ENCODE results near the gene ARSI.
A peak's percentile ranks its signal among the peaks of the same experiment; 100 is the strongest.

The ARSI gene

GRCh38 chr5:150326707-150327106 lies 24.0 kb upstream of the ARSI start:
- peak; percentile 74 for FAIRE-seq

GRCh38 chr5:150325426-150325825 lies 22.7 kb upstream of the ARSI start:
- FAIRE-seq: no peak

GRCh38 chr5:150323819-150324218 lies 21.1 kb upstream of the ARSI start:
- FAIRE-seq: no peak

- FAIRE-seq: no peak
These were observed 20.4 kb upstream of the ARSI start for GRCh38 chr5:150323092-150323491.

GRCh38 chr5:150322202-150322601 lies 19.5 kb upstream of the ARSI start:
- FAIRE-seq: no peak

- no peak for FAIRE-seq
These were observed 19.1 kb upstream of the ARSI start for GRCh38 chr5:150321784-150322183.

GRCh38 chr5:150321211-150321610 lies 18.5 kb upstream of the ARSI start:
- no peak for FAIRE-seq

GRCh38 chr5:150320044-150320613 lies 17.4 kb upstream of the ARSI start:
- FAIRE-seq: peak; percentile 93

- no peak for FAIRE-seq
These were observed 16.7 kb upstream of the ARSI start for GRCh38 chr5:150319484-150319790.

- no peak for FAIRE-seq
These were observed 16.1 kb upstream of the ARSI start for GRCh38 chr5:150318613-150319483.

GRCh38 chr5:150317048-150318003 lies 14.6 kb upstream of the ARSI start:
- FAIRE-seq: peak; percentile 96

GRCh38 chr5:150316320-150316719 lies 13.6 kb upstream of the ARSI start:
- peak; percentile 82 for FAIRE-seq

- FAIRE-seq: no peak
These were observed 12.5 kb upstream of the ARSI start for GRCh38 chr5:150315245-150315644.

GRCh38 chr5:150313921-150314716 lies 11.4 kb upstream of the ARSI start:
- no peak for FAIRE-seq

- no peak for FAIRE-seq
These were observed 10.8 kb upstream of the ARSI start for GRCh38 chr5:150313501-150313900.

GRCh38 chr5:150312518-150312917 lies 9.8 kb upstream of the ARSI start:
- FAIRE-seq: no peak

- no peak for FAIRE-seq
These were observed 8.4 kb upstream of the ARSI start for GRCh38 chr5:150311015-150311692.

- no peak for FAIRE-seq
These were observed 7.5 kb upstream of the ARSI start for GRCh38 chr5:150310246-150310645.

- no peak for FAIRE-seq
These were observed 7.2 kb upstream of the ARSI start for GRCh38 chr5:150309886-150310239.

GRCh38 chr5:150309101-150309885 lies 6.6 kb upstream of the ARSI start:
- no peak for FAIRE-seq

Data from G401.6 (cell line).